ENCODE measurements around the gene PQBP1. TPM values are rescaled to one million over a fixed set of nuclear protein-coding genes. Genes with fewer than 3 reads are reported as not detected.

Gene PQBP1
- total RNA-seq, 2 experiments from 2014 or later = 69.4 to 77.6 TPM

- ChIA-PET POLR2A (no interaction called here), CTCF (interaction anchor here (4.8 kb wide), 1 partner anchor 20 kb away, joined by 16 read pairs; no protein-coding TSS in a partner anchor)
- peak overlapping the region; percentile 98 for H3K27ac Mint-ChIP-seq
- no peaks in the 10 kb centered on the region for H3K27me3 Mint-ChIP-seq
- peaks cover 56% of the 10 kb centered on the region for H3K36me3 Mint-ChIP-seq (ENCODE audit: low read depth)
- DNase-seq = no peak
- peak overlapping the region; percentile 99 for H3K4me3 Mint-ChIP-seq
- H3K9me3 Mint-ChIP-seq = no peaks in the 10 kb centered on the region
- peaks cover 54% of the 10 kb centered on the region for H3K4me1 Mint-ChIP-seq
These were observed 20.5 kb downstream of the PQBP1 start for GRCh38 chrX:48918301-48918642.

- Mint-ChIP-seq H3K27ac (peak within 1 kb of the TSS; percentile 98), H3K4me3 (peak within 1 kb of the TSS; percentile 99), H3K36me3 (ENCODE audit: low read depth) (peaks cover 53% of the 10 kb centered on the region), H3K9me3 (no peaks in the 10 kb centered on the region), H3K4me1 (peaks cover 51% of the 10 kb centered on the region), H3K27me3 (no peaks in the 10 kb centered on the region)
- peak; percentile 95 for DNase-seq
- POLR2A ChIA-PET = interaction anchor here (0.6 kb wide), 1 partner anchor 125 kb away, joined by 3 read pairs; no protein-coding TSS in a partner anchor
- CTCF ChIA-PET = interaction anchor here (4.8 kb wide), 1 partner anchor 20 kb away, joined by 16 read pairs; no protein-coding TSS in a partner anchor
These were observed 21.1 kb downstream of the PQBP1 start, which contains the start of gene PIM2 for GRCh38 chrX:48918643-48919340. Gene PIM2, minus strand, starts transcription at chrX:48919024. Its CDS starts 190 bp downstream, at chrX:48918834.

- Mint-ChIP-seq H3K4me1 (peaks cover 50% of the 10 kb centered on the region), H3K4me3 (peak overlapping the region; percentile 99), H3K27ac (peak overlapping the region; percentile 98), H3K36me3 (ENCODE audit: low read depth) (peaks cover 53% of the 10 kb centered on the region), H3K27me3 (no peaks in the 10 kb centered on the region), H3K9me3 (no peaks in the 10 kb centered on the region)
- ChIA-PET CTCF (interaction anchor here (0.7 to 4.8 kb wide), 3 partner anchors 11 to 19 kb away, joined by 3 to 16 read pairs (median 3); no protein-coding TSS in a partner anchor), POLR2A (interaction anchor here (0.6 kb wide), 1 partner anchor 124 kb away, joined by 3 read pairs; no protein-coding TSS in a partner anchor)
- DNase-seq = peak; percentile 34
These were observed 21.7 kb downstream of the PQBP1 start for GRCh38 chrX:48919360-48919841.

GRCh38 chrX:48919947-48920717 lies 22.4 kb downstream of the PQBP1 start:
- peak; percentile 48 for DNase-seq
- Mint-ChIP-seq H3K9me3 (no peaks in the 10 kb centered on the region), H3K27ac (peak overlapping the region; percentile 98), H3K36me3 (ENCODE audit: low read depth) (peaks cover 48% of the 10 kb centered on the region), H3K4me3 (peak overlapping the region; percentile 99), H3K27me3 (no peaks in the 10 kb centered on the region), H3K4me1 (peaks cover 45% of the 10 kb centered on the region)
- CTCF ChIA-PET = interaction anchor here (0.7 to 4.8 kb wide), 3 partner anchors 10 to 19 kb away, joined by 3 to 16 read pairs (median 3); no protein-coding TSS in a partner anchor
- POLR2A ChIA-PET = interaction anchor here (1.0 kb wide), 1 partner anchor 17 kb away, joined by 3 read pairs; no protein-coding TSS in a partner anchor

GRCh38 chrX:48920718-48921104 lies 23.0 kb downstream of the PQBP1 start:
- Mint-ChIP-seq H3K27ac (peak overlapping the region; percentile 98), H3K4me1 (peaks cover 46% of the 10 kb centered on the region), H3K9me3 (no peaks in the 10 kb centered on the region), H3K36me3 (ENCODE audit: low read depth) (peaks cover 48% of the 10 kb centered on the region), H3K27me3 (no peaks in the 10 kb centered on the region), H3K4me3 (peak overlapping the region; percentile 99)
- CTCF ChIA-PET = interaction anchor here (1.4 to 4.8 kb wide), 2 partner anchors 9 to 18 kb away, joined by 3 to 16 read pairs; no protein-coding TSS in a partner anchor
- no peak for DNase-seq
- POLR2A ChIA-PET = interaction anchor here (1.0 kb wide), 1 partner anchor 17 kb away, joined by 3 read pairs; no protein-coding TSS in a partner anchor

- Mint-ChIP-seq H3K4me3 (no peak overlapping the region), H3K9me3 (no peaks in the 10 kb centered on the region), H3K27ac (peak overlapping the region; percentile 80), H3K27me3 (no peaks in the 10 kb centered on the region), H3K4me1 (peaks cover 52% of the 10 kb centered on the region), H3K36me3 (ENCODE audit: low read depth) (peaks cover 28% of the 10 kb centered on the region)
- DNase-seq = no peak
- CTCF ChIA-PET = interaction anchor here (0.6 to 1.4 kb wide), 2 partner anchors 22 to 340 kb away, joined by 3 read pairs; no protein-coding TSS in a partner anchor
- POLR2A ChIA-PET = no interaction called here
These were observed 26.0 kb downstream of the PQBP1 start for GRCh38 chrX:48923771-48924170.

- Mint-ChIP-seq H3K36me3 (ENCODE audit: low read depth) (peaks cover 28% of the 10 kb centered on the region), H3K9me3 (no peaks in the 10 kb centered on the region), H3K4me1 (peaks cover 52% of the 10 kb centered on the region), H3K4me3 (no peak overlapping the region), H3K27me3 (no peaks in the 10 kb centered on the region), H3K27ac (peak overlapping the region; percentile 80)
- no peak for DNase-seq
- POLR2A ChIA-PET = no interaction called here
- CTCF ChIA-PET = interaction anchor here (1.4 kb wide), 1 partner anchor 22 kb away, joined by 3 read pairs; no protein-coding TSS in a partner anchor
These were observed 26.5 kb downstream of the PQBP1 start for GRCh38 chrX:48924270-48924669.

- ChIA-PET CTCF (interaction anchor here (0.7 to 2.3 kb wide), 3 partner anchors 10 to 19 kb away, joined by 3 to 8 read pairs (median 6); no protein-coding TSS in a partner anchor), POLR2A (no interaction called here)
- Mint-ChIP-seq H3K9me3 (no peaks in the 10 kb centered on the region), H3K27ac (no peak overlapping the region), H3K27me3 (no peaks in the 10 kb centered on the region), H3K36me3 (ENCODE audit: low read depth) (peaks cover 32% of the 10 kb centered on the region), H3K4me3 (no peak overlapping the region), H3K4me1 (peaks cover 29% of the 10 kb centered on the region)
- no peak for DNase-seq
These were observed 29.4 kb downstream of the PQBP1 start for GRCh38 chrX:48927123-48927522.

- H3K27ac Mint-ChIP-seq = no peak overlapping the region
- no peak overlapping the region for H3K4me3 Mint-ChIP-seq
- H3K36me3 Mint-ChIP-seq (ENCODE audit: low read depth) = peaks cover 32% of the 10 kb centered on the region
- no peak for DNase-seq
- CTCF ChIA-PET = interaction anchor here (1.1 to 2.3 kb wide), 3 partner anchors 9 to 18 kb away, joined by 3 to 8 read pairs (median 6); no protein-coding TSS in a partner anchor
- no peaks in the 10 kb centered on the region for H3K27me3 Mint-ChIP-seq
- H3K4me1 Mint-ChIP-seq = peaks cover 24% of the 10 kb centered on the region
- H3K9me3 Mint-ChIP-seq = no peaks in the 10 kb centered on the region
- POLR2A ChIA-PET = no interaction called here
These were observed 30.1 kb downstream of the PQBP1 start for GRCh38 chrX:48927736-48928382.

GRCh38 chrX:48933757-48934156 lies 36.0 kb downstream of the PQBP1 start:
- no peak for DNase-seq
- ChIA-PET CTCF (no interaction called here), POLR2A (no interaction called here)
- no peak overlapping the region for H3K4me3 Mint-ChIP-seq
- H3K27me3 Mint-ChIP-seq = no peaks in the 10 kb centered on the region
- H3K4me1 Mint-ChIP-seq = peaks cover 52% of the 10 kb centered on the region
- H3K27ac Mint-ChIP-seq = peak overlapping the region; percentile 51
- no peaks in the 10 kb centered on the region for H3K9me3 Mint-ChIP-seq
- peaks cover 49% of the 10 kb centered on the region for H3K36me3 Mint-ChIP-seq (ENCODE audit: low read depth)

- Mint-ChIP-seq H3K27ac (peak overlapping the region; percentile 82), H3K4me3 (no peak overlapping the region), H3K27me3 (no peaks in the 10 kb centered on the region), H3K9me3 (no peaks in the 10 kb centered on the region), H3K4me1 (peaks cover 62% of the 10 kb centered on the region), H3K36me3 (ENCODE audit: low read depth) (peaks cover 50% of the 10 kb centered on the region)
- ChIA-PET CTCF (interaction anchor here (0.7 kb wide), 1 partner anchor 468 kb away, joined by 3 read pairs; no protein-coding TSS in a partner anchor), POLR2A (no interaction called here)
- peak; percentile 58 for DNase-seq
These were observed 37.0 kb downstream of the PQBP1 start for GRCh38 chrX:48934581-48935300.

- peaks cover 66% of the 10 kb centered on the region for H3K4me1 Mint-ChIP-seq
- H3K27ac Mint-ChIP-seq = peak overlapping the region; percentile 82
- H3K9me3 Mint-ChIP-seq = no peaks in the 10 kb centered on the region
- H3K27me3 Mint-ChIP-seq = no peaks in the 10 kb centered on the region
- H3K4me3 Mint-ChIP-seq = no peak overlapping the region
- ChIA-PET CTCF (no interaction called here), POLR2A (no interaction called here)
- DNase-seq = no peak
- peaks cover 52% of the 10 kb centered on the region for H3K36me3 Mint-ChIP-seq (ENCODE audit: low read depth)
These were observed 37.6 kb downstream of the PQBP1 start for GRCh38 chrX:48935301-48935670.
